Occipital lobe (tissue), 2 donors: ENCODE results near the gene USHBP1. TPM values are rescaled to one million over a fixed set of nuclear protein-coding genes. Genes with fewer than 3 reads are reported as not detected.

ENCODE experiments used
- DNase-seq: peaks from one replicate; lab custom pipeline; 2025; lab: John Stamatoyannopoulos, UW
- total RNA-seq: library from RNA; depleted of rRNA; stranded (reverse); fragments of >200 nt; gene quantifications from one replicate; pipeline ENCODE4 v1.2.3, GENCODE V29; 2014

USHBP1 gene
- total RNA-seq, 1 donor from 2014 or later = 0.47 TPM

DNA sequence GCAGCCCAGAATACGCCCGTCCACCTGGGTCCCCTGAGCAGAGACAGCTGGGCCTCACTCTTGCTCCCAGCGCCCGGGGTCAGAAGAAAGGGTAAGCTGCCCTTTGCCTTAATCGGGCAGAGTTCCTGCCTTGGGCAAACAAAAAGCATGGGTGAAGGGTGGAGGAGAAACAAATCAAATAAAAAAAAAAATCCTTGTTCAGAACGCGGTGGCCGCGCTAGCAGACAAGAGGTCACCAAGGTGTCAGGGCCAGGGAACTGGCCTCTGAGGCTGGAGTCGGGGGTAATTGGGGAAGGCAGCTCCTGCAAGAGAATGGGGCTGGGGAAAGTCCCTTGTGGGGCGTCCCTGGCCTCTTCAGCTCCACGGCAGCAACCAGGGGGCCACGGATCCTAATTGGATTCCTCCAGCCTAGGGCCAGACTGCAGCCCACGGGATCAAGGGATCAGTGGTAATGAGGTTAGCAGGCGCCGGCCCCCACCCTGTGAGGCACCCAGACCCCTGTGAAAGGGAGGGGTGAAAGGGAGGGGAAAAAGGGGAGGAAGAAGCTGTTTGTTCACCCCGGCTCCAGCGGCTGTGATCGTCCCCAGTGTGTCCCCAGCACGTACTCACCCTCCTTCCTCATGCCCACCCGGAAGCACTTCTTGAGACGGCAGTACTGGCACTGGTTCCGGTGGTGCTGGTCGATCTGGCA lies 24.3 kb downstream of the USHBP1 start:
- no peak for DNase-seq

DNA sequence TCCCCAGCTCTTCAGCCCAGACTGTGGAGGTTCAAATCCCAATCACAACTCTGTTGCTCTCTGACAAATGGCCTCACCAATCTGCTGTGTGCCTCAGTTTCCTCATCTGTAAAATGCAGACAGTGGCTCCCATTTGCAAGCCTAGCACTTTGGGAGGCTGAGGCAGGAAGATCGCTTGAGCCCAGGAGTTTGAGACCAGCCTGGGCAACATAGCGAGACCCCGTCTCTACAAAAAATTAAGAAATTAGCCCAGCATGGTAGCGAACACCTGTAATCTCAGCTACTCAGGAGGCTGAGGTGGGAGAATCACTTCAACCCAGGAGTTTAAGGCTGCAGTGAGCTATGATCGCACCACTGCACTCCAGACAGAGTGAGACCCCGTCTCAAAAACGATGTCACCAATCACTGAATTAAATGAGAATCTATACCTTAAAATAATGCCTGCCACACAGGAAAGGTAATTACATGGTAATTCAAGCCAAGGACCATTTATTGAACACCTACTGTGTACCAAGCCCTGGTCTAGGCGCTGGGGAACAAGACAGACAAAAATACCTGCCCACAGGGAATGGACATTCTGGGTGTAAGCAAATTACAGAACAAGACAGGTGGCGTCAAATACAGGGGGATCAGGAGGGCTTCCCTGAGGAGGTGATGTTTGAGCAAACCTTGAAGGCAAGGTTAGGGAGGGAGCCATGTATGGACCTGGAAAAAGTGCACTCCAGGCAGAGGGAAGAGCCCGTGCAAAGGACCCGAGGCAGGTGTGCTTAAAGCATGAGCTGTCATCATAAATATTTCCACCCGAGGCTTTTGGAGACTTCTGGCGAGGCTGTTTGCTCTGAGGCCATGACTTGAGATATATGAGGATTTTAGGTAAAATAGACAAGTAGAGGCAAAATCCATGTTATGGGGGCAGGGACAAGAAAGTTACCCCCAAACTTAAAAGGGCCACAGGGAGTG lies 26.5 kb downstream of the USHBP1 start:
- DNase-seq = no peak

DNA sequence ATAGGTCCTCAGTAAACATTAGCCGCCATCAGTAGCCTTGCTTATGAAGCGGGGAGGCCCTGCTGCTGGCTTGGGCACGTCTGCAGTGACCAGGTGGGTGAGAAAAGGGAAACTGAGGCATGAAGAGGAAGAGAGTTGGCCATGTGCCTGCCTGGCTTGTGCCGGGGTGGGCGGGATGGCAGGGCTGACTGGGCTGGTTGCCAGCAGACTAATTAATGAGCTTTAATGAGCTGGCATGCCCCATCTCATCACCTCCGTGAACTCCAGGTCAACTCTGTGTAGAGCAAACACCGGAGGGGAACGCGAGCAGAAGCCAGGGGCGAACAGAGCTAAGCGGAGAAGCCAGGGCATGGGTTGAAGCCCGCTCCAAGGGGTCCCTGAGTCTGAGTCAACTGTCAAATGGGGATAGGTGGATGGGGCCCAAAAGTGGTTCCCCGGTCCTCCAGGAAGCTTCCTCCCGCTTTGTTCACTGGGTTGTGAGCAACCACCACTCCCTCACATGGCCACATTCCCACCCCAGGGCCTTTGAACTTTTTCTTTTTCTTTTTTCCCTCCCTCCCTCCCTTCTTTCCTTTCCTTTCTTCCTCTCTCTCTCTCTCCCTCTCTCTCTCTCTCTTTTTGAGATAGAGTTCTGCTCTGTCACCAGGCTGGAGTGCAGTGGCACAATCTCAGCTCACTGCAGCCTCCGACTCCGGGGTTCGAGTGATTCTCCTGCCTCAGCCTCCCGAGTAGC lies 27.6 kb downstream of the USHBP1 start:
- DNase-seq = no peak

DNA sequence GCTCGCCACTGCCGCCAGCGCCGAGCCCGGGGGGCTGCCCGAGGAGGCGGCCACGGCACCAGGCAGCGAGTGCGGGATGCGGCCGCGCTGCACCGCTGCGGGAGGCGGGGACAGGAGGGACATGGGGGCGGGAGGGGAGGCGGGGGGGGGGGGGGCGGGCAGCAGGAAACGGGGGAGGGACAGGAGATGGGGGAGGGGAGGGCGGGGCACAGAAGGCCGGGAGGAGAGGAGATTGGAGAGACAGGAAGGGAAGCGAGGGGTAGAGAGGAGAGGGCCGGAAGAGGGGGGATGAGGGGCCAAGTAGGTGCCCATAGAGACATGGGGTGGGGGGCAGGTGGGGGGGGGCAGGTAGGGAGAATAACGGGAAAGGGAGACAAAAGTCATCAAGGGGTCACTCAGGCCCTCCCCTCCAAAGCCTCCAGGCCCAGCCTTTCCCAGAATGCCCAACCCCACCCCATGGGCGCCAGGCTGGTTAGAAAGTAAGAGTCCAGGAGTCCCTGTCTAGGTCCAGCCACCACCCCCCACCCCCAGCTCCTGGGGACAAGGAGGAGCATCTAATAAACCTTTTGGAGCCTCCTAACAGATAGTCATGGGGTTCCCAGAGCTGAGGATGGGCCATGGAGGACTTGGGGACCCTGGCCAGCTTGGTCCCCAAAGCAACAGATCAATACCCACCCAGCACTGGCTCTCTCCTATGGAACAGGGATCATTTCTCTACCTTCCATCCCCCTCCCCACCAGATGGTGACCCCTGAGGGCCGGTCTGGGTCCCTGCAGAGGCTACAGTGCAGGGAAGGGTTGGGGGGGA lies 28.4 kb downstream of the USHBP1 start:
- DNase-seq = no peak

DNA sequence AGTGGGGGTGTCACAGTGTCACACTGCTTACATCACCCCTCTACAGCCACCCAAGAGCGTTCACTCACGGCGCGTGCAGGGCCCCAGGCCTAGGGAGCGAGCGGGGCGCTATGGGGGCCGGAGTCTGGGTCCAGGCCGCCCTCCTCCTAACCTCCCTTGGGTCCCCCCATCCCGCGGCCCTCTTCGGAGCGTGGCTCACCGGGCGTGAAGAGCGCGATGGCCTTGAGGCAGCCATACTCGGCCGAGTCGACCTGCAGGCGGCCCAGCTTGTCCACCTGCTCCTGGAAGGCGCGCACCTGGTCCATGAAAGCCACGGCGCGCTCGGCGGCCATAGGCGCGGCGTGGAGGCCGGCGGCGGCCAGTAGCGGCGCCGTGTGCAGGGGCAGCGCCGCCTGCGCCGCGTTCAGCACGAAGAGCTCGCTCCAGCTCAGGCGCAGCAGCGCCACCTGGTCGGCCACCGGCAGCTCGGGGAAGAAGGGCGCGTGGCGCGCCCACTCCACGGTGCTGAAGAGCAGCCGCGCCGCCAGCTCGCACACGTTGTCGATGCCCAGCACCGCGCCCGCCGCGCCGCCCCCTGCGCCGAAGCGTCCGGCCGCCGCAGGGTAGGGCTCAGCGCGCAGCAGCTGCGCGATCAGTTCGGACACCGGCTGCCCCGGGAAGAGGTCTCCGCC lies 29.1 kb downstream of the USHBP1 start:
- peak; percentile 50 for DNase-seq

DNA sequence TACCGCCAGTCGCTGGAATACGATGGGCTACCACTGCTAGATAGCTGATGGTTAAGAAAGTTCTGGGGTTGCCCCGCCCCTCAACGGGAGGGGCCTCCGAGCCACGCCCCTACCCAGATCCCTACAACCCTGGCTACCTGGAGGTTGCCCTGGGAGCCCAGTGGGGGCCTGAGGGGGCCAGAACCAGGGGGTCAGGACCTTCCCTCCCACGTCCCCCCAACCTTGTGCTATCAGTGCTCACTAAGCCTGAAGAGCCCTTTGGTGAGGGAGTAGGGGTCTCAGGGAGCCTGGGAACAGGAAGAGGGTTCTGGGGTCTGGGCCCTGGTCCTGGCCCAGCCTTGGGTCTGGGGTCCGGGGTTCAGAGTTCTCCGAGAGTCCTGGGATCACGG lies 29.6 kb downstream of the USHBP1 start:
- DNase-seq = no peak

DNA sequence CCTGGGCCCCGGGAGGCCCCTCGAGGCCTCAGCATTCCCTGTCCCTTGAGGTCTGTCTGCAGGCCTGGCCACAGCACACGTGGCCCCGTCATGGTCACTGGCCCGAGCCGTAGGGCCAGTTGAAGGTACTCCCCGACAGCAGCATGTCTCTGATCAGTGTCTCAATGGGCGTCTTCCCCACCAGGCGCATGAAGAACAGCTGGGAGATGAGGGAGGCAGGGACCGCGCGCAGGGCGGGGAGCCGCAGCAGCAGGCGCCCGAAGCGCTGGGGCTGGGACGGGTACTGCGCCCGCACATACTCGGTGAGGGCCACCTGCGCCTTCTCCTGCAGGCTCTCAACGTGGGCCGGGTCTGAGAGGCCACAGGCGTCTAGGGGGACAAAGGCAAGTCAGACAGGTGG lies 32.3 kb downstream of the USHBP1 start:
- DNase-seq = no peak

DNA sequence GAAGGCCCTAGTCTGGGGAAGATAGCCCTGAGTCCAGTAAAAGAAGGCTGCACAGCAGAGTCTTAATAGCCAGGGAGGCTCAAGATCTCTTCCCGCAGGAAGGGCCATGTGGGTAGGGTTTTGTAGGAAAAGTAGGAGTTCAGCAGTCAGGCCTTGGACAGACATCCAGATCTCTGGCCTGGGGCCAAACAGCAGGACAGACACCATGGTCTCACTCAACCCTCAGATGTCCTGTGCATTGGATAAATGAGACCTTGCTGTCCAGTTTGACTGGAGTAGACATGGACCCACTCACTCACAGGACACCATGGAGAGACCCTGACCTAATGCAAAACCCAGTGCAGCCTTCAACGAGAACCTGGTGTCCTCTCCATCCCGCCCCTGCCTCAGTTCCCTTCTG lies 34.7 kb downstream of the USHBP1 start:
- DNase-seq = no peak

DNA sequence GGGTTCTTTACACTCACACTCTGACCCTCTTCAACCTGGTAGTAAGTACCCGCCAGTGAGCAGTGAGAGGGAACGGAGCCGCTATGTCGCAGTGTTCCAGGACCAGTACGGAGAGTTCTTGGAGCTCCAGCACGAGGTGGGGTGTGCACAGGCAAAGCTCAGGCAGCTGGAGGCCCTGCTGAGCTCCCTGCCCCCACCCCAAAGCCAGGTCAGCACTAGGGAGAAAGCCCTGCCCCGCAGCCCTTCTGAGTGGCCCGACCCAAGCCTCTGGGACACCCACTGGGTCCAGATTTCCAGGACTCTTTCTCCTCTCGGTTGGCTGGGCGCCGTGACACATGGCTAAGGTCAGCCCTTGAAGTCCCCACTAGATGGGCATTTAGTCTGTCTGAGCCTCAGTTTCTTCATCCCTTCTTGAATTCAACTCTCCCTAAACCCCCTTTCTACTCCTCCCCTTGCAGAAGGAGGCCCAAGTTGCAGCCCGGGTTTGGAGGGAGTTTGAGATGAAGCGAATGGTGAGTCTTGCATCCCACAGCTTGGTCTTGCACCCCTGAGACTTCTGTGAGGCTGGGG lies 36.7 kb downstream of the USHBP1 start:
- DNase-seq = no peak

DNA sequence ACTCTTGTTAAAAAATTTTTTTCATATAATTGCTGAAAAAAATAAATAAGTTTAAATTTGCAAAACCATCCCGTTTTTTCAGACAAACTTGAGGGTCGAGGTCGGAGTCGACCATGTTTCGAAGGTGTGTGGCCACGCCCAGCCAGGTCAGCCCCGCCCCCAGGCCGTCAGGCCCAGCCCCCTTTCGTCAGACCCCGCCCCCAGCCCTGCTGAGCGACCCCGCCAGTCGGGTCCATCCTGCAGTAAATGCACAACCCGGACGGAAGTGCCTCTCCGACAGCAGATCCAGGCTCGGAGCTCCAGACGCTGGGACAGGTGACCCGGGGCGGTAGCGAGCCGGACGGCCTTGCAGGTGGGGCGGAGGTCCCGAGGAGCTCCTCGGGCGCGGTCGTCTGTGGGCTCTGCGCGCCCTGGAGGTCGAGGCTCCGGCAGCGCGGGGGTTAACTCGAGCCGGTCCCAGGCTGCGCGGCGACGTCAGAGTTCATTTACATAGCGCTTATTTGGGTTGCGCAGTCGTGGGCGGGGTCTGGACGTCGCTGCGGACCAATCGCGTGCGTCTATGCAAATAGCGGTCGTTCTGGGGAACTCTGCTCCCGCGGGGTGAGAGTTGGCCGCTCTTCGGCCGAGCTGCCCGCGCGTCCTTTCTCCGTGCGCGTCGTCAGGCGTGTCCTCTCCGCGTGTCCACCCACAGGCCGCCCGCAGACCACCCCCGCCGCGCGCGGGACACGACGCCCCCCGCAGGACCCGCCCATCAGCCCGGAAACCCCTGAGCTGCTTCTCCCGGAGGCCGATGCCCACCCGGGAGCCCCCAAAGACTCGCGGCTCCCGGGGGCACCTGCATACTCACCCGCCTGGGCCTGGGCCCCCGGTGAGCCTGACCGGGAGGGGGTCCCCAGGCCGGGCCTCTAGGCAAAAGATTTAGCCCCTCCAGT lies 38.3 kb downstream of the USHBP1 start, which contains the start of gene OCEL1:
Gene OCEL1, plus strand, starts transcription at position 225 of the 932 bp plus-strand sequence. Its CDS starts 22 bp downstream, at position 247.
- DNase-seq = peak; percentile 97

DNA sequence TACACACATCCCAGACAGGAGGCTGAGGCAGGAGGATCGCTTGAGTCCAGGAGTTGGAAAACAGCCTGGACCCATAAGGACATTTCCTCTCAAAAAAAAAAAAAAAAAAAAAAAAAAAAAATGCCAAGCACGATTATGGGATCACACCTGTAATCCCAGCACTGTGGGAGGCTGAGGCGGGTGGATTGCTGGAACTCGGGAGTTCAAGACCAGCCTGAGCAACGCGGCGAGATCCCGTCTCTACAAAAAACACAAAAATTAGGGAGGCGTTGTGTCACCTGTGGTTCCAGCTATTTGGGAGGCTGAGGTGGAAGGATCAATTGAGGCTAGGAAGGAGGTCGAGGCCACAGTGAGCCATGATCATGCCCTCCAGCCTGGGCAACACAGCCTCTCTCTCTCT lies 39.5 kb downstream of the USHBP1 start:
- DNase-seq = no peak

DNA sequence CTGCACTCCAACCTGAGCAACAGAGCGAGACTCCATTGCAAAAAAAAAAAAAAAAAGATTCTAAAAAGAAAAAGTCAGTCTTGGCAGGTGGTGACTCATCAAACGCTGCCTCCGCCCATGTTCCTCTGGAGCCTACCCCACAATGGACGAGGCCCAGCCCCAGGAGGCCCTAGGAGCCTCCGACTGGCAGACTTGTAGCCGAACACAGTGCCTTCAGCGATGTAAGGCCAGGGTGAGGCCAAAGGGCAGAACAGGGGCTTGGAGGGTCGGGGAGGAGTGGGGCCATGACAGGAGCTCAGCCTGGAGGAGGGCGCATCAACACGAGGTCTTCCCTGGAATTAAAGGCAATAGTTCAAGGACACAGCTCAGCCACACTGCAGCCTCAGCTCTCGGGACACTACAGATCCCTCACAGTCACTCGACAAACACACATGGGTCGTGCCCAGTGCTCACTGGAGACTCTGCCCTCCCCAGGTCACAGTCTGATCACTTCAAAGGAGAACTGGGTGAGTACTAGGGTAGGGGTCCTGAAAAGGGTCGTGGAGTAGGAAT lies 44.3 kb downstream of the USHBP1 start:
- DNase-seq = no peak

DNA sequence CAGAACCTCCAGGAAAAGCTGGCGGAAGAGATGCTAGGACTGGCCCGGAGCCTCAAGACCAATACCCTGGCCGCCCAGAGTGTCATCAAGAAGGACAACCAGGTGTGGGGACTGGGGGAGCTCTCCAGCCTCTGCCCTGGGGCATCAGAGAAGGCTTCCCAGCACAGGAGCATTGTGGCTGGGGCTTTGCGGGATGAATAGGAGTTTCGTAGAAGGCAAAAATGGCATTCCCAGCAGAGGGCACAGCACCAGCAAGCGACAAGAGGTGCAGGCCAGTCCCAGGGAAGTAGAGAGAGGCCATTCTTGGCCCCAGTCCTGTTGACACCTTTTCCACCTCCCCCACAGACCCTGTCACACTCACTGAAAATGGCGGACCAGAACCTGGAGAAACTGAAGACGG lies 45.3 kb downstream of the USHBP1 start:
- DNase-seq = no peak

DNA sequence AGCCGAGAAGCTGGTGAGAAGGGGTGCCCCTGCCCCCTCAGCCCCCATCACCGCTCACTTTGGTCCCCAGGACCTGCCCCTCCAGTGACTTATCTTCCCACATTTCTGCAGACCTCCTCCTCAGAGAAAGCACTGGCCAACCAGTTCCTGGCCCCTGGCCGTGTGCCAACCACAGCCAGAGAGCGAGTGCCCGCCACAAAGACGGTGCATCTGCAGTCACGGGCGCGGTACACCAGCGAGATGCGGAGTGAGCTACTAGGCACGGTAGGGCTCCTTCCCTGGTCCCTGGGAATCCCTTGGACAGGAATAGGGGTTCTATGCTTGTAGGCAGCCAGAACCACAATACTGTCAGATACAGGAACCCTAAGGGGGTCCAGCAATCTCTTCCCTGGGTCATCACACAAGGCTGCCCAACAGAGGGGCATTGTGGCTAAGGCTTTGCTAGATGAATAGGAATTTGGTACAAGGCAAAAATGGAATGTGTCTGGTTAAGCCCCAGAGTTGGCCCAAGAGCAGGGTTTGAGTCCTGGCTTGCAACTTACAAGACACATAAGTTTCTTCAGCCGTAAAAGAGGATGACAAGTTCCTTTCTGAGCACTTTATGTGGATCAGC lies 48.4 kb downstream of the USHBP1 start:
- DNase-seq = no peak

DNA sequence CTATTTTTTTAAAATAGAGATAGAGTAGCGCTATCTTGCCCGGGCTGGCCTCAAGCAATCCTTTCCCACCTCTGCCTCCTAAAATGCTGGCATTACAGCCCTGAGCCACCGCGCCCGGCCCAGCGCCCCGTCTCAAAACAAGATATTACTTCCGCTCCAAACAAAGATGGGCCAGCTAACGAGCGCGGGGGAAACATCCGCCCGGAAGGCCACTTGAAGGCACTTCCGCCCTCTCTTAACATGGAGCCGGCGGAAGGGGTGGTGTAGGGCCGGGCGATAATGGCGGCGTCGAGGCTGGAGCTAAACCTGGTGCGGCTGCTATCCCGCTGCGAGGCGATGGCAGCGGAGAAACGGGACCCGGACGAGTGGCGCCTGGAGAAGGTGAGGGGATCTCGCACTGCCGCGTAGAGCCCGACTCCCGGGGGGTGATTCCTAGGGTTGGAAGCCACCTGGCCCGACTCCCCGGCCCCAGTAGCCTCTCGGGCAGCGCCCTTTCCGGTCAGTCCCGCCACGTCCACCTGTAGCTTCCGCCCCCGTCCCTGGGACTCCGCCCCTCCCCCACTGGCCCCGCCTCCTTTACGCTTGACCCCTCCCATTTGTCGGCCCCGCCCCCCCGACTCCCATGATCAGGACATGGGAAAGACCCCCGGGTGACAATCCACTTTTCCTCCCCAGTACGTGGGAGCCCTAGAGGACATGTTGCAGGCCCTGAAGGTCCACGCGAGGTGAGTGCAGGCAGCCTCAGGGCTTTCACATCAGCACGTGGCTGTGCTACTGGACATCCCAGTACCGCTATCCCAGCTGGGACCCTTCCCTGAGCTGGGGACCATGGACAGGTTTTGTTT lies 49.2 kb downstream of the USHBP1 start, which contains the start of gene USE1:
Gene USE1, plus strand, starts transcription at position 231 of the 845 bp plus-strand sequence. Its CDS starts 49 bp downstream, at position 280.
- DNase-seq = peak; percentile 84

DNA sequence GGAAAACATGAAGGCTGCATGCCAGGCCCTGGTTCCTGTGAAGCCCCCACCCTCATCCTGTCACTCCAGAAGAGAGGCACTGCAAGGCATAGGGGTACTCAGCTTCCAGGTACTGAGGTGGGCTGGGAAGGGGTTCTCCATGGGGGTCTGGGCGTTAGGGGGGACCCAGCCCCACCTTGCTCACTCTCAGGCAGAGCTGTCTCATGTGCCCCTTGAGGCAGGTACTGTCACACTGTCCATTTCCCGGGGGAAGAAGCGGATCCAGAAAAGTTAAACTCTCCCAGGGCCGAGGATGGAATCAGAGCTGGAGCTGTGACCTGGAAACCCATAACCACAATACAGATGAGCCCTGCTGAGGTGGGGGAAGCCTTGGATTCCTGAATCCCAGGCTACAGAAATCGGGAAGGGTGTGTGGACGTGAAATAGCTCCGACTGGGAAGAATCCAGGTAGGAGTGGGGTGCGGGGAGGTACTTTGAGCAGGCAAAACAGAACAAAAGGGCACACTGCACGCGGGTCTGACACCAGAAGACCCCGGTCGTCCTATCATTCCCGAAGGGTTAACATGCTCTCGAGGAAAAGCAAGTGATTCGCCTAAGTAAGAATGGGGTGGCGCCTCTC lies 49.9 kb downstream of the USHBP1 start:
- DNase-seq = no peak

DNA sequence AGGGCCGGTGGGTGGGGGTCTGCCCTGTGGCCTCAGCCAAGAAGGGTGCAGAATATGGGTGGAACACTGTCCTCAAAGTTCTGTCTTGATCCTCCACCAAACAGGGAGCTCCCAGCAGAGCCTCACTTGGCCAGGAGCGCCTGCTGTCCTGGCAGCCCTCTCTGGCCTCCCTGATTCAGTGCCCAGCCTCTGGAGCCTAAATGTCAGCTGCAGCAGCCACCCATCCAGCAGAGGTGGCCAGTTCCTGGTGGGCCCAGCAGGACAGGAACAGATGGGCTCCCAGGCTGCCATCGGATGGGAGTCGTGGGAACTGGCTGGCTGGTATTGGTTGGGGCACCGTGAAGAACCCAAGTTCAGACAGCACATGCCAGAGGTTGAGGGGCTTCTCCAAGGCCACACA lies 51.2 kb downstream of the USHBP1 start:
- no peak for DNase-seq
